ENCODE data around the gene KCNAB3.
A peak's percentile ranks its signal among the peaks of the same experiment; 100 is the strongest.
"Not testable (repeated sequence)": the region's sequence is repeated elsewhere in the genome, so short reads cannot be mapped to it uniquely, and the experiment has no call there.

Gene KCNAB3

GRCh38 chr17:7929158-7930023 lies at the start of gene KCNAB3:
Gene KCNAB3, minus strand, starts transcription at chr17:7929856. Its CDS starts 421 bp downstream, at chr17:7929435.
- DNase-seq (ENCODE audit: low read depth), result peak; percentile 35

- DNase-seq (ENCODE audit: low read depth), result no peak
These were observed 48.1 kb upstream of the KCNAB3 start for GRCh38 chr17:7977805-7978204.

GRCh38 chr17:7977039-7977438 lies 47.4 kb upstream of the KCNAB3 start:
- DNase-seq (ENCODE audit: low read depth), result no peak

- no peak for DNase-seq (ENCODE audit: low read depth)
These were observed 45.0 kb upstream of the KCNAB3 start for GRCh38 chr17:7974638-7975131.

GRCh38 chr17:7972131-7972785 lies 42.6 kb upstream of the KCNAB3 start:
- DNase-seq (ENCODE audit: low read depth), result no peak

- DNase-seq (ENCODE audit: low read depth), result no peak
These were observed 42.0 kb upstream of the KCNAB3 start for GRCh38 chr17:7971651-7972050.

GRCh38 chr17:7969433-7969832 lies 39.8 kb upstream of the KCNAB3 start:
- no peak for DNase-seq (ENCODE audit: low read depth)

GRCh38 chr17:7967751-7968150 lies 38.1 kb upstream of the KCNAB3 start:
- no peak for DNase-seq (ENCODE audit: low read depth)

- no peak for DNase-seq (ENCODE audit: low read depth)
These were observed 31.8 kb upstream of the KCNAB3 start for GRCh38 chr17:7961421-7961820.

GRCh38 chr17:7959503-7960253 lies 30.0 kb upstream of the KCNAB3 start:
- DNase-seq (ENCODE audit: low read depth), result no peak

GRCh38 chr17:7956228-7956965 lies 26.7 kb upstream of the KCNAB3 start:
- DNase-seq (ENCODE audit: low read depth), result no peak

- DNase-seq (ENCODE audit: low read depth), result no peak
These were observed 26.0 kb upstream of the KCNAB3 start for GRCh38 chr17:7955414-7956227.

GRCh38 chr17:7953266-7953665 lies 23.6 kb upstream of the KCNAB3 start:
- DNase-seq (ENCODE audit: low read depth), result not testable (repeated sequence)

- DNase-seq (ENCODE audit: low read depth), result peak; percentile 28
These were observed 21.6 kb upstream of the KCNAB3 start for GRCh38 chr17:7951143-7951792.

- no peak for DNase-seq (ENCODE audit: low read depth)
These were observed 20.9 kb upstream of the KCNAB3 start for GRCh38 chr17:7950578-7950977.

GRCh38 chr17:7947651-7948050 lies 18.0 kb upstream of the KCNAB3 start:
- no peak for DNase-seq (ENCODE audit: low read depth)

GRCh38 chr17:7946441-7946840 lies 16.8 kb upstream of the KCNAB3 start:
- DNase-seq (ENCODE audit: low read depth), result no peak

- DNase-seq (ENCODE audit: low read depth), result no peak
These were observed 16.0 kb upstream of the KCNAB3 start for GRCh38 chr17:7945651-7946050.

- no peak for DNase-seq (ENCODE audit: low read depth)
These were observed 14.7 kb upstream of the KCNAB3 start for GRCh38 chr17:7944326-7944725.

- DNase-seq (ENCODE audit: low read depth), result no peak
These were observed 13.6 kb upstream of the KCNAB3 start for GRCh38 chr17:7943291-7943690.

Measured in activated T-cell treated with anti-CD3 and anti-CD28 coated beads for 48 hours (primary cell).